Raji (cell line): ENCODE measurements around the gene FAM222B.

ENCODE experiments used
- POLR2A ChIP-seq: IDR thresholded peaks from 2 replicates; pipeline ENCODE4 v1.6.1; 2011; ENCODE audit warnings: low read depth, low read length, control low read depth; ENCODE audit not compliant: insufficient read depth

Gene FAM222B

DNA sequence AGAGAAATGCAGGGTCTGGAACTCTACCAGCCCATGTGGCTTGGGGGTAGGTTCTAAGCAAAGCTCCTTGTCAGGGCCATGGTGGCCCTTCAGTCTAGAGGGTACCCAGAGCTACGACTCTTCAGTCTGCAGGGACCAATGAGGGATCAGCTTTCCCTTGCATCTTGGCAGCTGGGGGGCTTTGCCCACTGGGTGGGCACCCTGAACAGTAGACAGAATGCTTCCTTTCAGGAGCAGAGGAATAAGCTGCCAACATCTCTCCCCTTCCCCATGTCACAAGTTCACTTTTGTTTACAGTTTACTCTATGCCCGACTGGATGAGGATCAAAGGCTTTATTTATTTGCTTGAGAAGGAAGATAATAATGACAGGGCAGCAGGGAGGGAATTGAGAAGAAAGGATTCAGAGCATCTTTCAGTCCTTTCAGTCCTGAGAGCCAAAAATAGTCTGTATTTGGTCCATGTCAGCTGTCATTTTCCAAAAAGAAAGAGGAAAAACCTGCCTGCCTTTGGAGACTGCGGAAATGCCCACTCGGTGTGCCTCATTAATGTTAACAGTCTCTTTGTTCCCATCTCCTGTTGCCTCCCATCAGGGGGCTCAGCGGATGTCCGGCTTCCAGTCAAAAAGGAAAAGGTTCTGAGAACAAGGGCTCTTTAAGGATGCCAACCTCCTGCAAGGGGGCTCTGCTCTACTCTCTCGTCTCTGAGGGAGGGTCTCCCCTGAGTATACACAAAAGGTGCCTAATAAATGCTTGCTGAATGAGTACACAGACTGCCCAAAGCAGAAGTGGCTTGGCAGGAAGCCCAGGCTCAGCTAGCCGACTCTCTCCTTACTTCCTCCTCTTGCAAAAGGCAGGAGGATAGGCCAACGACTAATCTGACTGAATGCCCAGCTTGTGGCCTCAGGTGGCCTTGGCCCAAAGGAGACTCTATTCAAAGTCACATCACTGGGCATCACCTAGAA lies 81.7 kb downstream of the FAM222B start:
- no peak for TF ChIP-seq POLR2A

DNA sequence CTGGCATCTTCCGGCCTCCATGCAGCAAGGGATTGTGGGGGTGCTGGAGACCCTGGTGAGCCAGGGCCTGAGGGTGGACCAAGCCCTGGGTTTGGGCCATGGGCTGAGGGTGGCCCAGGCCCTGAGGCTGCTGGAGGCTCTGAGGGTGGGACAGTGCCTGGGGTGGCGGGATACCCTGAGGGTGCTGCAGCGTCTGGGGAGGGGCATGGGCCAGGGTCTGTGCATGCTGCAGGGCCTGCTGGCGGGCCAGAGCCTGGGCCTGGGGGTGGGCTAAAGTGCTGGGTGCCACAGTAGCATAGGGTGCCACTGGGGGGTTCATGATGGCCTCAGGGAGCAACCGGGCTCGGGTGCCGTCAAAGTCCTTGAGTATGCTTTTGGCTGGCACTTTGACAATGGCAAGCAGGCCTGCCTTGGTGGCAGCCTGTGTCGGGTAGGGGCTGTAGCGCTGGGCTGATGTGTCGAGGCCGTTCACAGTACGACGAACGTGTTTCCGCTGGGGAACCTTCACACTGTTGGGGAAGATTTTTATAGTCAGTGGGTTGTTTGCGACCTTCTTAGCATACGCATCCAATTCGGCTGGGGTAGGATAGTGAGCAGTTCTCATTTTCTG lies 83.2 kb downstream of the FAM222B start:
- no peak for TF ChIP-seq POLR2A

DNA sequence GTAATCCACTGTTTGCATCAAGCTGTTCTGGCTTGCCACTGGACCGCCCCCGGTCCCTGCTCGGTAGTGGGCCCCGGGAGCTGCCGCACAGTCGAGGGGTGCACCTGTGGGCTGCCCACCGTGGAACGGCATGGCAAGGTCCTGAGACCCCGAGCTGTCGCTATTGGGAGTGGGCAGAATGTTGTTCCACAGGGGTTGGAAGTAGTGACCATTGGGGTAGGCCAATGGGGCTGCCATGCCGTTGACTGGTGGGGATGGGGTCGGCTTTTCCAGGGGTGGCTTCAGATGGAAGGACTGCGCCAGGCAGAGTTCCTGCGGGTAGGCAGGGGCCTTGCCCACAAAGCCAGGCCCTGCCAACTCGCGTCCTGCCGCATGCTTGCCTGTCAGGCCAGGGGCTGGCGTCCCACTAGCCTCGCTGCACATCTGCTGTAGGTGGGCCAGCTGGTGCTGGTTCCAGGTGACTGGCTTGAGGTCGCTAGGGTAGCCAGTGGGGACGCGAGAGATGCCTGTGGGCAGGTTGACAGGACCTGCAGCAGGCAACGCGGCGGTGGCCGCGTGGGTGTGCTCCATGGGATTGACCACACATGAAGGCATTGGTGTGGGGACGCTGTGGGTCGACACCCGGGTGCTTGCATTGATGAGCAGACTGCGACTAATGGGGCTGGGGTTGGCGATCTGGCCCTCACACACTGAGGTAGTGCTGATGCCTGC lies 84.0 kb downstream of the FAM222B start:
- TF ChIP-seq POLR2A: no peak

DNA sequence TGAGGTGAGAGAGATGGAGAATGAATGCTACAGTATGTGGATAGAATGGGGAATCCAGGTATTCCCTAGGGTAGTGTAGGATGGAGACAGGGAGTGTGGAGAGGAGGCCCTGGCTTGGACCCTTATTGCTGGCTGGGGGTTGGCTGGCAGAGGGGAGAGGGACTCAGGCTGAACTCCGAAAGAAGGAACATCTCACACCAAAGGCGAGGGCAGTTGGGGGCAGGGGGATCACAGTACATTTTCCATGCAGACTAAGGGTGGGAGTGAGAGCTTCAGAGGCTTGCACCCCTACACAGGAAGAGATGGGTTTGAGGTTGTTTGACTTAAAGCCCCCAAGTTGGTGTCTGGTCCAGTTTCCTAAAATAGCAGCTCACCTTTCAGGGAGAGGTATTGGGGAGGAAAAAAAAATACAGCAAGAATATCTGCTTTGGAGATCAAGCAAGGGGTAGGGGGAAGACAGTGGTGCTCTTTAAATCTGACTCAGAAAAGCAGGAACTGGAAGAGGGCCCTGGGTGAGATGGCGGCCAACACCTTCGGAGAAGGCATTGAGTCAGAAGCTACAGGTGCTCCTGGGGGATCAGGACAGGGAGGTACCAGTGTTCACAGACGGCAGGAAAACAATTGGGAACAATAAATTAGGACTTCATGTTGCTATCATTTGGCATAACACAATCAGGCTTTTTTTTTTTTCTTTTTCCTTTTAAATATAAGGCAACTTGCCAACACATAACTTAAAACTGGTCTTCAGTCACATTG lies 86.4 kb downstream of the FAM222B start:
- TF ChIP-seq POLR2A: no peak

DNA sequence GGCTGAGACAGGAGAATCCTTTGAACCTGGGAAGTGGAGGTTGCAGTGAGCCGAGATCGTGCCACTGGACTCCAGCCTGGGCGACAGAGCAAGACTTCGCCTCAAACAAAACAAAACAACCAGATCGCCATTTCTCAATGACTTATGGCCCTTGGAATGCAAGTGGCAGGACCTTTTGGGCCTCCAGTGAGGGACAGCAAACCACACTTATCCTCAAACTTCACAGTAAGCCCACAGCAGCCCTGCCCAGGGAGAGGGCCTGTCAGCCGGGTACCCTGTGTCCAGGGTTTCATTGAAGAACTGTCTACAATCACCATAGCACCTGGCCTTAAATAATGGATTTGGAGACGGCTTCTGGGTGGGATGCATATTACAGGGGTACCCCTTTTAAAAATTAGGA lies 87.1 kb downstream of the FAM222B start:
- no peak for TF ChIP-seq POLR2A

DNA sequence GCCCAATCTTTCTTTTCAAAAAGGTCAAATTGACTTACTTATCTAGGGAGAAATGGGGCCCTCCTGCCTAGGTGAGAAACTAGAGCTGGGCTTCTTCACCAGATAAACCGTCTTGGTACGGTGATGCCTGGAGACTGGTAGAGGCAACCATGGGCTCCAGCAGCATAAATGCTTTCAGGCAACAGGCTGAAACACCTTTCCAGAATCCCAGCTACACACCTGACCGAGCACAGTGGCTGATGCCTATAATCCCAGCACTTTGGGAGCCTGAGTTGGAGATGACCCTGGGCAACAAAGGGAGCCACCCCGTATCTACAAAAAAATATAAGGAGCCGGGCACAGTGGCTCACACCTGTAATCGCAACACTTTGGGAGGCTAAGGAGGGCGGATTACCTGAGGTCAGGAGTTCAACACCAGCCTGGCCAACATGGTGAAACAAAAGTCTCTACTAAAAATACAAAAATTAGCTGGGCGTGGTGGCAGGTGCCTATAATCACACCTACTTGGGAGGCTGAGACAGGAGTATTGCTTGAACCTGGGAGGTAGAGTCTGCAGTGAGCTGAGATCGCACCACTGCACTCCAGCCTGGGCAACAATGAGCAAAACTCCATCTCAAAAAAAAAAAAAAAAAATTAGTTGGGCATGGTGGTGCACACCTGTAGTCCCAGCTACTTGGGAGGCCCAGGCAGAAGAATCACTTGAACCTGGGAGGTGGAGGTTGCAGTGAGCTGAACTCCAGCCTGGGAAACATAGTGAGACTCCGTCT lies 90.8 kb downstream of the FAM222B start:
- no peak for TF ChIP-seq POLR2A

DNA sequence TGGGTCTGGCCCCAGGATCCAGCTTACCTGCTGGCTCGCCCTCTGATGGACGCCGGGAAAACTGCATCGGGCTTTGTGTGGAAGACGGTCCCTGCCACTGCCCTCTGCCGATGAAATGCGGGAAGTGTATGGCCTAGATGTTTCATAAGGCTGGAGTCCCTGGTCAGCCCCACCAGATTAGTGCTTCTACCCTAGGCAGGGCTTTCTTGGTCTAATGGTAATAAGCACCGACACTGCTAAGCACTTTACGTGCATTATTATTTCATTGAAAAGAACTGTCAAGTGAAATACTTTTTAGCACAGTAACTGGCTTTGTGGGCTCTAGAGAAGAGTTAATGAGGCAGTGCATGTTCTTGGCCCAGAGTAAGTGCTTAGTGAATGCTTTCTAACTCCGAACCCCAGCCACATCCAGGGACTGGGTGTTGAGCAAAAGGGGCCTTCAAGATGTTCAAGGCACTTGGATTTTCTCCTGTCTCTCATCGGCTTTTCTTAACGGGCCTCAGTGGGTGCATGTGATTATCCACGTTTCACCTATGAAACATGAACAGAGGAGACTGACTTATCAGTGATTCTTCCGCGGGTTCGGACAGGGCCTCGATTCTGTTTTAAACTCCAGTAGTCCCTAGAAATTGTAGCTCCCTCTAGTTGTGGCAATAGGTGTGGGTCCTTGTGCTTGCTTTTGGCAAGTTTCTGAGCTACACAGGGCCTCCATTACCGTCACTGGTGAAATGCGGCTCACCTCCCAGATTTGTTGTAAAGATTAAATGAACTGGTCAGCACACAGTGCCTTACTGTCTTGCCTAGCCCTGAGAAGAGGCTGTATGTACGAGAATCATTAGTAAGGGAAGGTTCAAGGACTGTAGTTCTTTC lies 92.2 kb downstream of the FAM222B start:
- TF ChIP-seq POLR2A: peak; percentile 54; the same call in 1 of the 2 replicates

DNA sequence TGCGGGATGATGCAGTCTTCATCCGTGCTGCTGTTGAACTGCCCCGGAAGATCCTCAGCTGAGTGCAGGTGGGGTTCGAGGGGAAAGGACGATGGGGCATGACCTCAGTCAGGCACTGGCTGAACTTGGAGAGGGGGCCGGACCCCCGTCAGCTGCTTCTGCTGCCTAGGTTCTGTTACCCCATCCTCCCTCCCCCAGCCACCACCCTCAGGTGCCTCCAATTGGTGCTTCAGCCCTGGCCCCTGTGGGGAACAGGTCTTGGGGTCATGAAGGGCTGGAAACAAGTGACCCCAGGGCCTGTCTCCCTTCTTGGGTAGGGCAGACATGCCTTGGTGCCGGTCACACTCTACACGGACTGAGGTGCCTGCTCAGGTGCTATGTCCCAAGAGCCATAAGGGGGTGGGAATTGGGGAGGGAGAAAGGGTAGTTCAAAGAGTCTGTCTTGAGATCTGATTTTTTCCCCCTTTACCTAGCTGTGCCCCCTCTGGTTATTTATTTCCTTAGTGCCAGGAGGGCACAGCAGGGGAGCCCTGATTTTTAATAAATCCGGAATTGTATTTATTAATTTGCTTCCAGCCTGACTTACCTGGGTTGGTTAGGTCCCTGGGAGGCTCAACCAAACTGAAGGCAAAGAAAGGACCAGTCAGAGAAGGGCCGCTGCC lies 92.9 kb downstream of the FAM222B start:
- no peak for TF ChIP-seq POLR2A

DNA sequence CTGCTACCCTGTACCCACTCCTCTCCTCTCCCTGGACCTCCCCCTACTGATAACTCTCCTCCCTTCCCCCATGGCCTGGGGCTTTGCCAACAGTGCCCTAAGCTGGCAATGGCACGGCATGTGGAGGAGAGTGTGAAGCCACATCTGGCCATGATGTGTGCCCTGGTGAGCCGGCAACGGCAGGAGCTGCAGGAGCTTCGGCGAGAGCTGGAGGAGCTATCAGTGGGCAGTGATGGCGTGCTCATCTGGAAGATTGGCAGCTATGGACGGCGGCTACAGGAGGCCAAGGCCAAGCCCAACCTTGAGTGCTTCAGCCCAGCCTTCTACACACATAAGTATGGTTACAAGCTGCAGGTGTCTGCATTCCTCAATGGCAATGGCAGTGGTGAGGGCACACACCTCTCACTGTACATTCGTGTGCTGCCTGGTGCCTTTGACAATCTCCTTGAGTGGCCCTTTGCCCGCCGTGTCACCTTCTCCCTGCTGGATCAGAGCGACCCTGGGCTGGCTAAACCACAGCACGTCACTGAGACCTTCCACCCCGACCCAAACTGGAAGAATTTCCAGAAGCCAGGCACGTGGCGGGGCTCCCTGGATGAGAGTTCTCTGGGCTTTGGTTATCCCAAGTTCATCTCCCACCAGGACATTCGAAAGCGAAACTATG lies 93.6 kb downstream of the FAM222B start:
- TF ChIP-seq POLR2A: no peak

DNA sequence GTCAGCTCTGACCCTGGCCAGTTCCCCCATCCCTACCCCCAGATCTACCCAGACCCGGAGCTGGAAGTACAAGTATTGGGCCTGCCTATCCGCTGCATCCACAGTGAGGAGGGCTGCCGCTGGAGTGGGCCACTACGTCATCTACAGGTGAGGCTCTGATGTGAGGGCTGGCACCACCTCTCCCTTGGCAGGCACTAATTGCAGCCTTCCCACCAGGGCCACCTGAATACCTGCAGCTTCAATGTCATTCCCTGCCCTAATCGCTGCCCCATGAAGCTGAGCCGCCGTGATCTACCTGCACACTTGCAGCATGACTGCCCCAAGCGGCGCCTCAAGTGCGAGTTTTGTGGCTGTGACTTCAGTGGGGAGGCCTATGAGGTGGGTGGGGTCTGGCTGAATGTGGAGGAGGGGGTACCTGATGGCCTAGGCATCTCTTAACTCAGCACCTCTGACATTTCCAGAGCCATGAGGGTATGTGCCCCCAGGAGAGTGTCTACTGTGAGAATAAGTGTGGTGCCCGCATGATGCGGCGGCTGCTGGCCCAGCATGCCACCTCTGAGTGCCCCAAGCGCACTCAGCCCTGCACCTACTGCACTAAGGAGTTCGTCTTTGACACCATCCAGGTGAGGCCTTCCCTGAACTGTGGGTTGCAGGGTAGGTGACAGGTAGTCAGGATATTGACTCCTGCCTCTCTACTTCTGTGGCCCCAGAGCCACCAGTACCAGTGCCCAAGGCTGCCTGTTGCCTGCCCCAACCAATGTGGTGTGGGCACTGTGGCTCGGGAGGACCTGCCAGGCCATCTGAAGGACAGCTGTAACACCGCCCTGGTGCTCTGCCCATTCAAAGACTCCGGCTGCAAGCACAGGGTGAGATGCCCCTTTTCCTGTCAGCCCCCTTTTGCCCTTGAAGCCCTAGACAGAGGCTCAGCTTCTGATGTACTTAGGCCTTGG lies 94.5 kb downstream of the FAM222B start:
- no peak for TF ChIP-seq POLR2A

DNA sequence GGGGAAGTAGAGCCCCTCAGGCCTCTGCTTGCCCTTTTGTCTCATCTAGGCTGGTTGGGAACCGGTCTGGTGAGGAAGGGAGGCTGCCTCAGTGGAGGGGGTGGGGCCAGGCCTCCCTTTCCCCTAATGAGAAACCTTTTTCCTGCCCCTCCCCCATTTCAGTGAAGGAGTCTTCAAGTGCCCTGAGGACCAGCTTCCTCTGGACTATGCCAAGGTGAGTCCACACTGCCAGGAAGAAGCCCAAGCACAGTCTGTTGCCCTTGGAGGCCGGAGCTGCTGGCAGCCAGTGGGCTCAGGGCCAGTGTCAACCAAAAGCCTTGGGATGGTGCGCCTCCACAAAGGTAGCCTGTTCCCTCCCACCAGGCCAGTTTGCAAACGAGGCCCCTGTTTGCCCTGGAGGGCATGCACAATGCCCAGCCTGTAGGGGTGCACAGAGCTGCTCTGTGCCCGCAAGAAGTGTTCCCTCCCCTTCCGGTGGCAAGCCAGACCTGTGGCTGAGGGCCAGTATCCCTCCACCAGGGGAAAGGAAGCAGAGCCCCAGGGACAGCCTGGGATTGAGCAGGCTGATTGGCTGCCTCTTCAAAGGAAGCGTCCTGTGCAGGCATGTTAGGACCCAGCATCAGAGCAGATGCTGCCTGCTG lies 95.4 kb downstream of the FAM222B start:
- TF ChIP-seq POLR2A: no peak
